HG03064 (cell line): ENCODE results near the gene PDE6A.
A peak's percentile ranks its signal among the peaks of the same experiment; 100 is the strongest.

ENCODE experiments used
- ATAC-seq: cut with Tn5 transposase; IDR thresholded peaks from one replicate; pipeline ENCODE4 v1.9.1; 2021; ENCODE audit warnings: low read depth; ENCODE audit not compliant: unreplicated experiment

The PDE6A gene

GRCh38 chr5:149841851-149842793 lies 102.5 kb downstream of the PDE6A start:
- no peak for ATAC-seq

- ATAC-seq: no peak
Observed at GRCh38 chr5:149840226-149840825, 104.3 kb downstream of the PDE6A start.

- ATAC-seq: no peak
Observed at GRCh38 chr5:149839761-149840160, 104.8 kb downstream of the PDE6A start.

GRCh38 chr5:149838881-149839739 lies 105.5 kb downstream of the PDE6A start:
- ATAC-seq: no peak

- no peak for ATAC-seq
Observed at GRCh38 chr5:149837680-149838269, 106.8 kb downstream of the PDE6A start.

- ATAC-seq: no peak
Observed at GRCh38 chr5:149836451-149837139, 108.0 kb downstream of the PDE6A start.

GRCh38 chr5:149834246-149834855 lies 110.2 kb downstream of the PDE6A start:
- no peak for ATAC-seq

- no peak for ATAC-seq
Observed at GRCh38 chr5:149833116-149833827, 111.3 kb downstream of the PDE6A start.

GRCh38 chr5:149832636-149833035 lies 112.0 kb downstream of the PDE6A start:
- no peak for ATAC-seq

GRCh38 chr5:149831492-149831891 lies 113.1 kb downstream of the PDE6A start:
- ATAC-seq: peak; percentile 79

- ATAC-seq: no peak
Observed at GRCh38 chr5:149830579-149830978, 114.0 kb downstream of the PDE6A start.

GRCh38 chr5:149829954-149830353 lies 114.6 kb downstream of the PDE6A start:
- ATAC-seq: no peak

GRCh38 chr5:149828161-149829011 lies 116.2 kb downstream of the PDE6A start:
- ATAC-seq: no peak

GRCh38 chr5:149827546-149827945 lies 117.0 kb downstream of the PDE6A start:
- no peak for ATAC-seq

GRCh38 chr5:149827086-149827485 lies 117.5 kb downstream of the PDE6A start:
- no peak for ATAC-seq

GRCh38 chr5:149826574-149826973 lies 118.0 kb downstream of the PDE6A start:
- no peak for ATAC-seq

- no peak for ATAC-seq
Observed at GRCh38 chr5:149824846-149825245, 119.7 kb downstream of the PDE6A start.

GRCh38 chr5:149824120-149824519 lies 120.5 kb downstream of the PDE6A start:
- no peak for ATAC-seq
